Neural progenitor cell (in vitro differentiated cells): ENCODE data around the gene DHCR24. TPM values are rescaled to one million over a fixed set of nuclear protein-coding genes. Genes with fewer than 3 reads are reported as not detected.
"Not testable (repeated sequence)": the region's sequence is repeated elsewhere in the genome, so short reads cannot be mapped to it uniquely, and the experiment has no call there.

Experiments
- DNase-seq: peaks from one replicate; pipeline ENCODE4 v3.0.0-alpha.2; 2016; ENCODE audit warnings: low spot score
- H2AFZ ChIP-seq: fragments of 200-600 bp; sonication (generic); replicated peaks from 2 replicates; pipeline ENCODE4 v1.6.1; 2016; ENCODE audit warnings: antibody characterized with exemption
- H3F3A ChIP-seq: fragments of 200-600 bp; sonication (generic); 2 replicates; pipeline ENCODE4 v1.6.1; 2016; ENCODE audit warnings: antibody characterized with exemption, low read depth
- H3K27ac ChIP-seq: fragments of 200-600 bp; sonication (generic); 2 replicates; pipeline ENCODE4 v1.5.1; 2016; ENCODE audit warnings: mild to moderate bottlenecking
- H3K27me3 ChIP-seq: fragments of 200-600 bp; sonication (generic); 2 replicates; pipeline ENCODE4 v1.6.1; 2016; ENCODE audit warnings: mild to moderate bottlenecking, moderate library complexity
- H3K36me3 ChIP-seq: fragments of 200-600 bp; sonication (generic); 2 replicates; pipeline ENCODE4 v1.5.1; 2016
- H3K4me1 ChIP-seq: fragments of 200-600 bp; sonication (generic); 2 replicates; pipeline ENCODE4 v1.6.1; 2016; ENCODE audit warnings: mixed run types
- H3K4me2 ChIP-seq: fragments of 200-600 bp; sonication (generic); 2 replicates; pipeline ENCODE4 v1.6.1; 2016
- H3K4me3 ChIP-seq: fragments of 200-600 bp; sonication (generic); 2 replicates; pipeline ENCODE4 v1.5.1; 2016
- H3K79me2 ChIP-seq: fragments of 200-600 bp; sonication (generic); 2 replicates; pipeline ENCODE4 v1.6.1; 2016; ENCODE audit warnings: low read depth
- H3K9ac ChIP-seq: fragments of 200-600 bp; sonication (generic); 2 replicates; pipeline ENCODE4 v1.6.1; 2016
- H3K9me3 ChIP-seq: fragments of 200-600 bp; sonication (generic); 2 replicates; pipeline ENCODE4 v1.5.1; 2016; ENCODE audit warnings: low read depth
- H4K20me1 ChIP-seq: fragments of 200-600 bp; sonication (generic); 2 replicates; pipeline ENCODE4 v1.6.1; 2016; ENCODE audit warnings: low read depth
- H3K27ac Mint-ChIP-seq: 3 replicates; pipeline ENCODE4 v1.8.0; 2021; ENCODE audit warnings: mixed read lengths
- H3K27me3 Mint-ChIP-seq: 2 replicates; pipeline ENCODE4 v1.8.0; 2022; ENCODE audit warnings: low read depth, mild to moderate bottlenecking, inconsistent platforms, moderate library complexity, mixed read lengths; ENCODE audit not compliant: insufficient read depth
- H3K36me3 Mint-ChIP-seq: 3 replicates; pipeline ENCODE4 v1.8.0; 2021; ENCODE audit warnings: mixed read lengths
- H3K4me1 Mint-ChIP-seq: 3 replicates; pipeline ENCODE4 v1.8.0; 2021; ENCODE audit warnings: mixed read lengths
- H3K4me3 Mint-ChIP-seq: 3 replicates; pipeline ENCODE4 v1.8.0; 2021; ENCODE audit warnings: mild to moderate bottlenecking, moderate library complexity, mixed read lengths
- H3K9me3 Mint-ChIP-seq: 3 replicates; pipeline ENCODE4 v1.8.0; 2020; ENCODE audit warnings: mixed read lengths
- EZH2 ChIP-seq: fragments of 200-600 bp; sonication (generic); IDR thresholded peaks from 2 replicates; pipeline ENCODE4 v1.6.1; 2017; ENCODE audit warnings: antibody characterized with exemption, mild to moderate bottlenecking, moderate library complexity
- EZH2phosphoT487 ChIP-seq: fragments of 200-600 bp; sonication (generic); IDR thresholded peaks from 2 replicates; pipeline ENCODE4 v1.6.1; 2017; ENCODE audit warnings: antibody characterized with exemption
- total RNA-seq: library from RNA; depleted of rRNA; stranded (reverse); fragments of >200 nt; gene quantifications from 2 replicates; pipeline ENCODE4 v1.2.3, GENCODE V29; 2015; ENCODE audit warnings: low replicate concordance
- TF ChIP-seq, protein P1 (sequence below): fragments of 200-600 bp; sonication (generic); IDR thresholded peaks from 2 replicates; pipeline ENCODE4 v1.5.1; 2017; ENCODE audit warnings: antibody characterized with exemption, mild to moderate bottlenecking

The DHCR24 gene
- total RNA-seq, 1 donor from 2014 or later, result 94.5 TPM

DNA sequence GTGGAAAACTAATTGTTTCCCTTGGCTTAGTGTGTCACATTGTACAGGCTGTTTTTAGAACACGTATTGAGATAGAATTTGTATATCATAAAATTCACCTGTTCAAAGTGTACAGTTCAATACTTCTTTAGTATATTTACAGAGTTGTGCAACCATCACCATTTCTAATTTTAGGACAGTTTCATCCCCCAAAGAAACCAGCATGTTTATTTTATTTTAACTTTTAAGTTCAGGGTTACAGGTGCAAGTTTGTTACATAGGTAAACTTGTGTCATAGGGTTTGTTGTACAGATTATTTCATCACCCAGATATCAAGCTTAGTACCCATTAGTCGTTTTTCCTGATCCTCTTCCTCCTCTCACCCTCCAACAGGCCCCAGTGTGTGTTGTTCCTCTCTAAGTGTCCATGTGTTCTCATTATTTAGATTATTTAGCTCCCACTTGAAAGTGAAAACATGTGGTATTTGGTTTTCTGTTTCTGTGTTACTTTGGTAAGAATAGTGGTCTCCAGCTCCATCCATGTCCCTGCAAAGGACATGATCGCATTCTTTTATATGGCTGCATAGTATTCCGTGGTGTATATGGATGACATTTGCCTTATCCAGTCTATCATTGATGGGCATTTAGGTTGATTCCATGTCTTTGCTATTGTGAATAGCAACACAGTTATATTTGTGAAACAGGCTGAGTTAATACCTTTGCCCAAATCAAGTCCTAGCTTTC, 35.2 kb upstream of the DHCR24 start:
- TF ChIP-seq EZH2 (no peak), EZH2phosphoT487 (no peak)
- TF ChIP-seq, protein P1, sequence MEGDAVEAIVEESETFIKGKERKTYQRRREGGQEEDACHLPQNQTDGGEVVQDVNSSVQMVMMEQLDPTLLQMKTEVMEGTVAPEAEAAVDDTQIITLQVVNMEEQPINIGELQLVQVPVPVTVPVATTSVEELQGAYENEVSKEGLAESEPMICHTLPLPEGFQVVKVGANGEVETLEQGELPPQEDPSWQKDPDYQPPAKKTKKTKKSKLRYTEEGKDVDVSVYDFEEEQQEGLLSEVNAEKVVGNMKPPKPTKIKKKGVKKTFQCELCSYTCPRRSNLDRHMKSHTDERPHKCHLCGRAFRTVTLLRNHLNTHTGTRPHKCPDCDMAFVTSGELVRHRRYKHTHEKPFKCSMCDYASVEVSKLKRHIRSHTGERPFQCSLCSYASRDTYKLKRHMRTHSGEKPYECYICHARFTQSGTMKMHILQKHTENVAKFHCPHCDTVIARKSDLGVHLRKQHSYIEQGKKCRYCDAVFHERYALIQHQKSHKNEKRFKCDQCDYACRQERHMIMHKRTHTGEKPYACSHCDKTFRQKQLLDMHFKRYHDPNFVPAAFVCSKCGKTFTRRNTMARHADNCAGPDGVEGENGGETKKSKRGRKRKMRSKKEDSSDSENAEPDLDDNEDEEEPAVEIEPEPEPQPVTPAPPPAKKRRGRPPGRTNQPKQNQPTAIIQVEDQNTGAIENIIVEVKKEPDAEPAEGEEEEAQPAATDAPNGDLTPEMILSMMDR, result no peak

GRCh38 chr1:54919367-54920359, 32.7 kb upstream of the DHCR24 start:
- TF ChIP-seq EZH2phosphoT487, result no peak
- TF ChIP-seq EZH2, result no peak
- TF ChIP-seq, protein P1, result no peak
- H2AFZ ChIP-seq, result no peak overlapping the region
- no peak overlapping the region for H3K4me3 ChIP-seq
- no peak for DNase-seq
- no peaks in the 10 kb centered on the region for H3K36me3 ChIP-seq
- no peaks in the 10 kb centered on the region for H4K20me1 ChIP-seq
- Mint-ChIP-seq H3K36me3 (no peaks in the 10 kb centered on the region), H3K4me1 (peaks cover 14% of the 10 kb centered on the region), H3K4me3 (no peak overlapping the region), H3K27ac (no peak overlapping the region), H3K27me3 (peaks cover 17% of the 10 kb centered on the region), H3K9me3 (no peaks in the 10 kb centered on the region)
- H3K9ac ChIP-seq, result no peak overlapping the region
- no peak overlapping the region for H3K27ac ChIP-seq
- no peak overlapping the region for H3K4me2 ChIP-seq
- no peaks in the 10 kb centered on the region for H3K79me2 ChIP-seq
- H3F3A ChIP-seq, result no peaks in the 10 kb centered on the region
- H3K4me1 ChIP-seq, result peaks cover 11% of the 10 kb centered on the region
- H3K27me3 ChIP-seq, result no peaks in the 10 kb centered on the region
- no peaks in the 10 kb centered on the region for H3K9me3 ChIP-seq

More for the DNA sequence above, 35.2 kb upstream of the DHCR24 start:
- no peaks in the 10 kb centered on the region for H4K20me1 ChIP-seq
- H3F3A ChIP-seq, result no peaks in the 10 kb centered on the region
- Mint-ChIP-seq H3K36me3 (no peaks in the 10 kb centered on the region), H3K27me3 (peaks cover 17% of the 10 kb centered on the region), H3K4me3 (no peak overlapping the region), H3K27ac (no peak overlapping the region), H3K4me1 (peaks cover 18% of the 10 kb centered on the region), H3K9me3 (peaks cover 2% of the 10 kb centered on the region)
- H3K79me2 ChIP-seq, result no peaks in the 10 kb centered on the region
- H3K36me3 ChIP-seq, result no peaks in the 10 kb centered on the region
- H3K9me3 ChIP-seq, result no peaks in the 10 kb centered on the region
- H3K27me3 ChIP-seq, result no peaks in the 10 kb centered on the region
- no peak overlapping the region for H3K27ac ChIP-seq
- H3K9ac ChIP-seq, result no peak overlapping the region
- no peak overlapping the region for H2AFZ ChIP-seq
- no peak for DNase-seq
- H3K4me1 ChIP-seq, result peaks cover 6% of the 10 kb centered on the region
- no peak overlapping the region for H3K4me2 ChIP-seq
- H3K4me3 ChIP-seq, result no peak overlapping the region

GRCh38 chr1:54911076-54911475, 24.1 kb upstream of the DHCR24 start:
- not testable (repeated sequence) for H3K9me3 Mint-ChIP-seq, H3K4me1 ChIP-seq, H3K4me1 Mint-ChIP-seq, H3K27me3 ChIP-seq, H3K36me3 ChIP-seq, H3F3A ChIP-seq, H3K27ac Mint-ChIP-seq, H2AFZ ChIP-seq, H3K36me3 Mint-ChIP-seq, H3K9me3 ChIP-seq, H4K20me1 ChIP-seq, H3K27me3 Mint-ChIP-seq, DNase-seq, H3K4me2 ChIP-seq, H3K27ac ChIP-seq, H3K9ac ChIP-seq, H3K79me2 ChIP-seq, H3K4me3 Mint-ChIP-seq, H3K4me3 ChIP-seq
